ENCODE data around the gene ANKRD39. TPM values are rescaled to one million over a fixed set of nuclear protein-coding genes. Genes with fewer than 3 reads are reported as not detected.
A peak's percentile ranks its signal among the peaks of the same experiment; 100 is the strongest.

ANKRD39 gene
- total RNA-seq, 1 donor from 2014 or later: 3.7 TPM

DNA sequence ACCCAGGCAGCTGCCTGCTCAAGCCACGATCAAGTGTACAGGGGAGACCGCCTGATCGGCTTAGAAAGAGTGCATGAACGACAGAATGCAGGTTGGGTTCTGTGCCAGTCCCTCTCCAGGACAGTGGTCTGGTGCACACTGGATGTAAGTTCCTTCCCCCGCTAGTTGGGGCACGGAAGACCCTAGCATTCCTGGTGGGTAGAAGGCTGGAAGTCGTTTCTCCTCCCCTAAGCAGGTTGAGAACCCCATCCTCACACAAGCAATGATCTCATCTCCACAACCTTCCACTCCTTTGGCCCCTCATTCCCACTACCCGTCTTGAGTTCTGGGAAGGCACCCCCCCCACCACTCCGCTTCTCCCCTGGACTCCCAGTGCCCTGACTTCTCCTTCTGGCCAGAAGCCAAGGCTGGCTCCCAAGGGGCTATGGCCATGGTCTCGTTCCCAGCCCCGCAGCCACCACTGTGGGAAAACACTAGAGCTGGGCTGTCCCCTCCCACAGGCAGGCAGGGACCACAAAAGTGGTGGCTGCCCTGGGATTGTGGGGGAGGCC is 1.4 kb upstream of the ANKRD39 start:
- Histone ChIP-seq H3K9me3 (ENCODE audit: control insufficient read depth in 3 of 3, low read length in 3 of 3) (no peaks in the 10 kb centered on the region), H3K36me3 (ENCODE audit: control insufficient read depth in 3 of 3, insufficient read depth in 3 of 3, low read length in 3 of 3) (peaks cover 26 to 30% (median 29%) of the 10 kb centered on the region in 3 donors), H3K9ac (ENCODE audit: low read depth in 1 of 3, low read length in 3 of 3) (peak overlapping the region; percentile 0 to 81 (median 43)), H3K27me3 (ENCODE audit: control insufficient read depth in 3 of 3, insufficient read depth in 3 of 3, low read length in 3 of 3) (no peaks in the 10 kb centered on the region), H3K27ac (ENCODE audit: low read depth, low read length) (peak overlapping the region; percentile 41), H3K4me3 (ENCODE audit: low read length in 3 of 3) (peak overlapping the region in 2 of 3 donors; percentile 24 to 70), H3K4me1 (ENCODE audit: control insufficient read depth in 3 of 3, insufficient read depth in 3 of 3, low read length in 3 of 3) (peaks cover 19 to 26% (median 25%) of the 10 kb centered on the region in 3 donors)

DNA sequence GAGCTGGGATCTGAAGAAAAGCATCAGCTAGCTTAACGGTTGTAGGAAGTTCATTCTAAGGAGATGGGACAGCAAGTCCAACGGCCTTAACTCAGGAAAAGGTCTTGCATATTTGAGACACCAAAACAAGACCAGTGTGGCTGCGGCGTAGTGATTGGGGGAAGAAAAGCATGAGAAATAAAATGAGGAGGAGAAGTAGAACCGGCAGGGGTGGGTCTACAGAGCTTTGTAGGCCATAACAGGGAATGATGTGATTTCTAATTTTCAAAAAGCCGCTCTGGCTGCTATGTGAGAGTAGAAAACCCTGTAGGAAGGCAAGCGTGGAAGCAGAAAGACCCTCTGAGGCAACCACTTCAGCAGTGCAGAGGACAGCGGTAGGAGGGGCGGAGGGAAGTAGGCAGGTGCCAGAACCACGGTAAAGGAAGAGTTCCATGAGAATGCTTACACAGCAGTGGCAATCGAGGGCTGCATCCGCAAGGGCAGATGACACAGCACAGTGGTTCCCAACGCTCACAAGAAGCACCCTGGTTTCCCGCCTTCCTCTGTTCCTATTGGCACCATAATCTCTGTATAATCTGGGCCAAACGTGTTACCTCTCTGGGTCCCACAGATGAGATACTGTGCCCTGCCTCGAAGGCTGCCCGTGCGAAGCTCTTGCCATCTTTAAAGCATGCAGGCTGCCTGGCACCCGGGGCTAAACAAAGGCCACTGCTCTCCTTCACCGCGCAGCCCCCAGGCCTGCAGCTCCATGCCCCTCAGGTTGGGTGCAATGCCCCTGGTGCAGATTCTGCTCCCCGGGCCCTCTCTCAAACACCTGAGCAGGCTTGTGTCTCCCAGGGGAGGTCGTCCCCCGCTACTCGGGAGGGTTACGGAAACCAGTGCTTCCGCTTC is 795 bp downstream of the ANKRD39 start:
- no peaks in the 10 kb centered on the region for H3K27me3 ChIP-seq (ENCODE audit: control insufficient read depth in 3 of 3, insufficient read depth in 3 of 3, low read length in 3 of 3)
- no peaks in the 10 kb centered on the region for H3K9me3 ChIP-seq (ENCODE audit: control insufficient read depth in 3 of 3, low read length in 3 of 3)
- peaks cover 20 to 29% (median 26%) of the 10 kb centered on the region in 3 donors for H3K36me3 ChIP-seq (ENCODE audit: control insufficient read depth in 3 of 3, insufficient read depth in 3 of 3, low read length in 3 of 3)
- H3K27ac ChIP-seq (ENCODE audit: low read depth, low read length): peak overlapping the region; percentile 65
- peak overlapping the region; percentile 67 to 92 (median 73) for H3K9ac ChIP-seq (ENCODE audit: low read depth in 1 of 3, low read length in 3 of 3)
- peaks cover 19 to 26% (median 25%) of the 10 kb centered on the region in 3 donors for H3K4me1 ChIP-seq (ENCODE audit: control insufficient read depth in 3 of 3, insufficient read depth in 3 of 3, low read length in 3 of 3)
- H3K4me3 ChIP-seq (ENCODE audit: low read length in 3 of 3): peak overlapping the region; percentile 69 to 86 (median 86)

DNA sequence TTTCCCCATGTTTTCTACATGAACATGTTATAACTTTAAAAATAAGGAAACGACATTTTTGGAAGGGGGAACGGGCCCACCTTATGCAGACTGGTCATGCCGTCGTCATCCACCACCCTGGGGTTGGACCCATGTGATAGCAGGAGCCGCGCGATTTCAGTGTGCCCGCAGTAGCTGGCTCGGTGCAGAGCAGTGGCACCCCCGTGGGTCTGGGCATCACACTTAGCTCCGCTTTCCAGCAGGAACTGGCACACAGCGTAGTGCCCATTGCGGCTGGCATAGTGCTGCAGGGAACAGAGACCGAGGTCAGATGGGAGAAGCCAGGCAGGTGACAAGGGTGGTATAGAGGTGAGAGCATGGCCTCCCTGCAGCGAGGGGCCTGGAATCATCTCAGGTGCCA is 4.5 kb downstream of the ANKRD39 start:
- Histone ChIP-seq H3K27ac (ENCODE audit: low read depth, low read length) (no peak overlapping the region), H3K4me3 (ENCODE audit: low read length in 3 of 3) (no peak overlapping the region), H3K9ac (ENCODE audit: low read depth in 1 of 3, low read length in 3 of 3) (no peak overlapping the region), H3K36me3 (ENCODE audit: control insufficient read depth in 3 of 3, insufficient read depth in 3 of 3, low read length in 3 of 3) (peaks cover 20 to 32% (median 21%) of the 10 kb centered on the region in 3 donors), H3K4me1 (ENCODE audit: control insufficient read depth in 3 of 3, insufficient read depth in 3 of 3, low read length in 3 of 3) (peaks cover 9 to 13% (median 10%) of the 10 kb centered on the region in 3 donors), H3K9me3 (ENCODE audit: control insufficient read depth in 3 of 3, low read length in 3 of 3) (no peaks in the 10 kb centered on the region), H3K27me3 (ENCODE audit: control insufficient read depth in 3 of 3, insufficient read depth in 3 of 3, low read length in 3 of 3) (no peaks in the 10 kb centered on the region)

DNA sequence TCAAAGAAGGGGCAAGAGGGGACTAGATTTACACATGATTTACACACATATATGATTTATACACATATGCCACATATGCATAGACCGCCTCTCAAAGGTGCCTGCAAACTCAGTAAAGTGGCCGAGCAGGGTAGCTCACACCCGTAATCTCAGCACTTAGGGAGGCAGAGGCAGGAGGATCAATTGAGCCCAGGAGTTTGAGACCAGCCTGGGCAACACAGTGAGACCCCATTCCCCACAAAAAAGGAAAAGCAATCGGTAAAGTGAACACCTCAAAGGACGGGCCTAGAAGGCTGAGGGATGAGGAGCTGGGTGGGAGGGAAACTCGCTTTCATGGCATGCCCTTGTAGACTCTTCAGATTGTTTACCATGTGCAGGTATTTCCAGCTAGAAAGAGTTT is 5.1 kb downstream of the ANKRD39 start:
- H3K9ac ChIP-seq (ENCODE audit: low read depth in 1 of 3, low read length in 3 of 3): no peak overlapping the region
- no peak overlapping the region for H3K27ac ChIP-seq (ENCODE audit: low read depth, low read length)
- no peaks in the 10 kb centered on the region for H3K9me3 ChIP-seq (ENCODE audit: control insufficient read depth in 3 of 3, low read length in 3 of 3)
- peaks cover 12 to 16% (median 13%) of the 10 kb centered on the region in 3 donors for H3K4me1 ChIP-seq (ENCODE audit: control insufficient read depth in 3 of 3, insufficient read depth in 3 of 3, low read length in 3 of 3)
- peaks cover 23 to 33% (median 25%) of the 10 kb centered on the region in 3 donors for H3K36me3 ChIP-seq (ENCODE audit: control insufficient read depth in 3 of 3, insufficient read depth in 3 of 3, low read length in 3 of 3)
- no peak overlapping the region for H3K4me3 ChIP-seq (ENCODE audit: low read length in 3 of 3)
- H3K27me3 ChIP-seq (ENCODE audit: control insufficient read depth in 3 of 3, insufficient read depth in 3 of 3, low read length in 3 of 3): no peaks in the 10 kb centered on the region

DNA sequence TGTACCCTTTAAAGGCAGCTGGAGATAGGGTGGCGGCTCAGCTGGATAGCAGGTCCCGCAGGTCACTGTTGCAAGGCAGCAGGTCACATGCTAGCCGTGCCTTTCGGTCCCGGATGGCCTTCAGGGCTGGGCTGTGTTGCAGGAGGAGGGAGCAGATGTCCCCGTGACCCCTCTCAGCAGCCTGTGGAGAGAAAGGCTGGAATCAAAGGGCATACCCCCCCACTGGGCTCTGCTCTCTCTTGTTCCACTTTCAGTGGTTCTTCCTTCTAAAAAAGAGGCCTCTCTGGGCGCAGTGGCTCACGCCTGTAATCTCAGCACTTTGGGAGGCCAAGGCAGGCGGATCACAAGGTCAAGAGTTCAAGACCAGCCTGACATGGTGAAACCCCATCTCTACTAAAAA is 9.6 kb downstream of the ANKRD39 start:
- Histone ChIP-seq H3K4me3 (ENCODE audit: low read length in 3 of 3) (peak overlapping the region in 1 of 3 donors; percentile 13), H3K36me3 (ENCODE audit: control insufficient read depth in 3 of 3, insufficient read depth in 3 of 3, low read length in 3 of 3) (peaks cover 19 to 38% (median 25%) of the 10 kb centered on the region in 3 donors), H3K4me1 (ENCODE audit: control insufficient read depth in 3 of 3, insufficient read depth in 3 of 3, low read length in 3 of 3) (peaks cover 8 to 13% (median 12%) of the 10 kb centered on the region in 3 donors), H3K27me3 (ENCODE audit: control insufficient read depth in 3 of 3, insufficient read depth in 3 of 3, low read length in 3 of 3) (no peaks in the 10 kb centered on the region), H3K9ac (ENCODE audit: low read depth in 1 of 3, low read length in 3 of 3) (no peak overlapping the region), H3K27ac (ENCODE audit: low read depth, low read length) (no peak overlapping the region), H3K9me3 (ENCODE audit: control insufficient read depth in 3 of 3, low read length in 3 of 3) (no peaks in the 10 kb centered on the region)

DNA sequence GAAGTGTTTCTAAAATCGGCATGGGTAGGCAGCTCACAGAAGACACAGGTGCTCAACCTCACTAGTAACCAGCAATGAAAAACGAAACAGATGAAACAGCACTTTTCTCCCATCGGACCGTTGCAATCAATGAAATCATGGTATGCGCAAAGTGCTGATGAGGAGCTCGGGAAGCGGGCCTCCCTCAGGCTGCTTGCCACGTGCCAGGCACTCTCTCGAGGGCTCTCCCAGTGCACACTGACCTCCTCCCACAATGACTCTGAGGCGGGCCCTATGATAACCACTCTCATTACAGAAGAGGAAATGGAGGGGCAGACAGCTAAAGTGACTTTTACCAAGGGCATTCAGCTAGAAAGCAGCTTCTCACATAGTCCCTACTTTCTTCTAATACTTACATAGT is 10.2 kb downstream of the ANKRD39 start:
- no peak overlapping the region for H3K27ac ChIP-seq (ENCODE audit: low read depth, low read length)

DNA sequence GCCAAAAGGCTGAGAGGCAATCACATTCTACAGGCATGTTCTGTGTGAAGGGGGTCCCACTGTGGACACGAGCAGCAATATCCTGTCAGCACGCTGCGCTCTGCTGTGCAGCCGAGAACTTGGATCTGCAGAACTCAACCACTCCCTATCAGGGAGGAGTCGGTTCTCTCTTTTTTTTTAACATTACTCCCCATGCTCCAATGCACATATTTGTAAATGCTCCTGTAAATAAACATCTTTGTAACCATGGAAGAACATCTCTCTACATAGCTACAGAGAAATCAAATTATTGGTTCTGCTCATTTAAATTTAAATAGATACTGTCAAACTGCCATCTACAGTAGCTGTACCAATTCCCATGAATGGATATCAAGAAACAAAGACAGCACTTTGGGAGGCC is 11.0 kb downstream of the ANKRD39 start:
- Histone ChIP-seq H3K4me3 (ENCODE audit: low read length in 3 of 3) (no peak overlapping the region), H3K9ac (ENCODE audit: low read depth in 1 of 3, low read length in 3 of 3) (no peak overlapping the region), H3K27me3 (ENCODE audit: control insufficient read depth in 3 of 3, insufficient read depth in 3 of 3, low read length in 3 of 3) (no peaks in the 10 kb centered on the region), H3K36me3 (ENCODE audit: control insufficient read depth in 3 of 3, insufficient read depth in 3 of 3, low read length in 3 of 3) (peaks cover 18 to 27% (median 24%) of the 10 kb centered on the region in 3 donors), H3K27ac (ENCODE audit: low read depth, low read length) (no peak overlapping the region), H3K4me1 (ENCODE audit: control insufficient read depth in 3 of 3, insufficient read depth in 3 of 3, low read length in 3 of 3) (peaks cover 8 to 13% (median 12%) of the 10 kb centered on the region in 3 donors), H3K9me3 (ENCODE audit: control insufficient read depth in 3 of 3, low read length in 3 of 3) (no peaks in the 10 kb centered on the region)

More for the DNA sequence above, 10.2 kb downstream of the ANKRD39 start:
- H3K9ac ChIP-seq (ENCODE audit: low read depth in 1 of 3, low read length in 3 of 3): no peak overlapping the region
- no peaks in the 10 kb centered on the region for H3K27me3 ChIP-seq (ENCODE audit: control insufficient read depth in 3 of 3, insufficient read depth in 3 of 3, low read length in 3 of 3)
- H3K36me3 ChIP-seq (ENCODE audit: control insufficient read depth in 3 of 3, insufficient read depth in 3 of 3, low read length in 3 of 3): peaks cover 18 to 32% (median 20%) of the 10 kb centered on the region in 3 donors
- H3K4me1 ChIP-seq (ENCODE audit: control insufficient read depth in 3 of 3, insufficient read depth in 3 of 3, low read length in 3 of 3): peaks cover 8 to 13% (median 12%) of the 10 kb centered on the region in 3 donors
- H3K4me3 ChIP-seq (ENCODE audit: low read length in 3 of 3): no peak overlapping the region
- H3K9me3 ChIP-seq (ENCODE audit: control insufficient read depth in 3 of 3, low read length in 3 of 3): no peaks in the 10 kb centered on the region

DNA sequence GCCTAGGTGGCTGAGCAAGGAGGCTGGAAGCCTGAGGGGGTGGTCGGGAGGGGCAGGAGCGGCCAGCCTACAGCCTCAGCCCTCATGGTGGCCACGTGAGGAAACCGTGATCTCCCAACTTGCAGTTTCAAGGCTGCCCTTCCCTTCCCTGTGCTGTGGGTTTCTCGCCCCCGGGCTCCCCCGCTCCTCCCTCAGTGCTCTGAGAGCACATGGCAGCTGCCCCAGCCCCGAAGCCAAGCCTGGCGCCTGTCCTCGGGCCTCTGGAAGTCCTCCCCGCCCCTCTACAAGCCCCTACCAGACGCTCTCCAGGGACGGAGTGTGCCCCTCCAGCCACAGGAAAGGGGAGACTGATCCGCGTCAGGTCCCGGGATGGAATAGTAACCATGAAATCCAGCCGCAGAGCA is 13.4 kb downstream of the ANKRD39 start:
- peak overlapping the region; percentile 78 to 97 (median 95) for H3K9ac ChIP-seq (ENCODE audit: low read depth in 1 of 3, low read length in 3 of 3)
- peak overlapping the region; percentile 38 to 89 (median 59) for H3K4me3 ChIP-seq (ENCODE audit: low read length in 3 of 3)
- peaks cover 25 to 34% (median 31%) of the 10 kb centered on the region in 3 donors for H3K4me1 ChIP-seq (ENCODE audit: control insufficient read depth in 3 of 3, insufficient read depth in 3 of 3, low read length in 3 of 3)
- H3K27me3 ChIP-seq (ENCODE audit: control insufficient read depth in 3 of 3, insufficient read depth in 3 of 3, low read length in 3 of 3): no peaks in the 10 kb centered on the region
- H3K27ac ChIP-seq (ENCODE audit: low read depth, low read length): peak overlapping the region; percentile 87
- peaks cover 26 to 38% (median 31%) of the 10 kb centered on the region in 3 donors for H3K36me3 ChIP-seq (ENCODE audit: control insufficient read depth in 3 of 3, insufficient read depth in 3 of 3, low read length in 3 of 3)
- H3K9me3 ChIP-seq (ENCODE audit: control insufficient read depth in 3 of 3, low read length in 3 of 3): no peaks in the 10 kb centered on the region

DNA sequence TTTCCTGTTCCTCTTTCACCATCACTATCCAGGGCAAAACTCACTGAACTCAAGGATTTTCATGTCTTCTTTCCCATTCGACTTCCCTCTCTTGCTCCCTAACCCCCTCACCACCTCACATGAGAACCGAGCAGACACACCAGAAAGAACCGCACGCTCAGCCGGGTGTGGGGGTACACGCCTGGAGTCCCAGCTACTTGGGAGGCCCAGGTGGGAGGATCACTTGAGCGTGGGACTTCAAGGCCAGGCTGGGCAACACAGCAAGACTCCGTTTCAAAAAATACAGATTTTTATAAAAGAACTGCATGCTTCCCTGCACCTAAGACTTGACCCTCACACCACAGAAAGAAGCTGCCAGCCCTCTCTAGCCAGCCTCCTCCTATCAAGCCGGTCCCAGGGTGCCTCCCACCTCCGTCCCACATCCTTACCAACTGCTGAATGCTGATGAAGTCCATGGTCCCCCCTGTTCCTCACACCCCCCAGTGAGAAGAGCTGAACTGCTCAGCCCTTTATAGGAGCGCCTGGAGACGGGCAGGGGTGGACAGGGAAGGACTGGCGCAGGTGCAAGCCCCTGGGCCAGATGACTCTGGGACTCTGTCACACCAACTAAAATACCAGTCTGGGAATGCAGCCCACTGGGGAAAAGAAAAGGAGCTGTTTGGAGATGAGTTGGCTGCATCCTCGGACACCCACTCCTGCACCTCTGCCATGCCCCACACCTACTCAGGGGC is 14.1 kb downstream of the ANKRD39 start, which contains the start of gene ANKRD23:
Gene ANKRD23, minus strand, starts transcription at position 484 of the 731 bp plus-strand sequence. Its CDS starts 29 bp downstream, at position 455.
- Histone ChIP-seq H3K4me3 (ENCODE audit: low read length in 3 of 3) (peak within 1 kb of the TSS; percentile 73 to 89 (median 88)), H3K27me3 (ENCODE audit: control insufficient read depth in 3 of 3, insufficient read depth in 3 of 3, low read length in 3 of 3) (no peaks in the 10 kb centered on the region), H3K9me3 (ENCODE audit: control insufficient read depth in 3 of 3, low read length in 3 of 3) (no peaks in the 10 kb centered on the region), H3K9ac (ENCODE audit: low read depth in 1 of 3, low read length in 3 of 3) (peak within 1 kb of the TSS; percentile 78 to 97 (median 95)), H3K4me1 (ENCODE audit: control insufficient read depth in 3 of 3, insufficient read depth in 3 of 3, low read length in 3 of 3) (peaks cover 28 to 41% (median 37%) of the 10 kb centered on the region in 3 donors), H3K36me3 (ENCODE audit: control insufficient read depth in 3 of 3, insufficient read depth in 3 of 3, low read length in 3 of 3) (peaks cover 31 to 45% (median 38%) of the 10 kb centered on the region in 3 donors), H3K27ac (ENCODE audit: low read depth, low read length) (peak within 1 kb of the TSS; percentile 87)

Data from skeletal muscle tissue (tissue), 4 donors.